Activated CD8-positive, alpha-beta T cell treated with anti-CD3 and anti-CD28 coated beads, Interleukin-2, amount 10 ng/mL, durations not matched to agents 7 days and 5 days (primary cell): ENCODE data around the gene PREX1. TPM values are rescaled to one million over a fixed set of nuclear protein-coding genes. Genes with fewer than 3 reads are reported as not detected.
"Not testable (repeated sequence)": the region's sequence is repeated elsewhere in the genome, so short reads cannot be mapped to it uniquely, and the experiment has no call there.

Experiments
- ATAC-seq: fragments of 150-1000 bp; cut with Tn5 transposase; one replicate; pipeline ENCODE4 v1.10.0; 2021; ENCODE audit warnings: moderate library complexity
- CTCF ChIA-PET: fragments of 350-600 bp; sonication (Branson Sonifier 250); formaldehyde crosslinking; loops from one replicate; lab custom pipeline; 2021; ENCODE audit warnings: antibody characterized with exemption; lab: Charles Lee
- POLR2A ChIA-PET: fragments of 350-600 bp; sonication (Branson Sonifier 250); formaldehyde crosslinking; loops from one replicate; lab custom pipeline; 2021; ENCODE audit warnings: antibody characterized with exemption; lab: Charles Lee
- DNase-seq: peaks from one replicate; pipeline ENCODE4 v3.0.0-alpha.2; 2020
- H3K27ac Mint-ChIP-seq: one replicate; pipeline ENCODE4 v1.8.0; 2021; ENCODE audit warnings: mild to moderate bottlenecking, mixed read lengths
- H3K27me3 Mint-ChIP-seq: one replicate; pipeline ENCODE4 v1.8.0; 2021; ENCODE audit warnings: low read depth, mixed read lengths
- H3K36me3 Mint-ChIP-seq: one replicate; pipeline ENCODE4 v1.8.0; 2021; ENCODE audit warnings: low read depth, mixed read lengths
- H3K4me1 Mint-ChIP-seq: one replicate; pipeline ENCODE4 v1.8.0; 2021; ENCODE audit warnings: low read depth, mixed read lengths
- H3K4me3 Mint-ChIP-seq: one replicate; pipeline ENCODE4 v1.8.0; 2021; ENCODE audit warnings: mild to moderate bottlenecking, mixed read lengths
- H3K9me3 Mint-ChIP-seq: one replicate; pipeline ENCODE4 v1.8.0; 2022; ENCODE audit warnings: mixed read lengths; ENCODE audit not compliant: insufficient read depth
- total RNA-seq, 2 experiments: library from RNA; stranded (reverse); gene quantifications; one replicate each; pipeline ENCODE4 v1.2.3, GENCODE V29; 2021

PREX1 gene
- total RNA-seq, 2 experiments from 2014 or later, result 146 to 152 TPM

DNA sequence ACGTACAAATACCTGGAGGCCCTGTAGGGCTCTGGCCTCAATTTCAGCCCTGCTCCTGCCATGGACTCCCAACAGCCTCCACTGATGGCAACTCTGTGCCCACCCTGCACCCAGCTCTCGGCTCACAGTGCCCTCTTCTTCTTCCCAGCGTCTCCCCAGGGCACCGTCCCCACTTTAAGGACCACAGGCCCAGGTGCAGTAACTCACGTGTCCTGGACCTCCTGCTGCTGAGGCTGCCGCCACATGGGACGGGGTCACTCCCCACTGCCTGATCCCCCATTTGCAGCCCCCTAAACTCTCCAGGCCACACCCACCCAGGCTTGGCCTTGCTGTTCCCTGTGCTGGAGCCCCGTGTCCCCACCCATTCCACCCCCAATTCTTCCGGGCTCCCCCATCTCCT lies 223.4 kb downstream of the PREX1 start:
- Mint-ChIP-seq H3K27ac (no peak overlapping the region), H3K4me3 (no peak overlapping the region), H3K4me1 (no peaks in the 10 kb centered on the region), H3K27me3 (no peaks in the 10 kb centered on the region), H3K36me3 (no peaks in the 10 kb centered on the region), H3K9me3 (no peaks in the 10 kb centered on the region)
- ChIA-PET POLR2A (no interaction called here), CTCF (interaction anchor here (1.3 kb wide), 1 partner anchor 16 kb away, joined by 6 read pairs; no protein-coding TSS in a partner anchor)
- ATAC-seq, result no peak
- no peak for DNase-seq

- DNase-seq (no peak), ATAC-seq (no peak)
- POLR2A ChIA-PET, result no interaction called here
- Mint-ChIP-seq H3K27me3 (no peaks in the 10 kb centered on the region), H3K27ac (no peak overlapping the region), H3K9me3 (no peaks in the 10 kb centered on the region), H3K36me3 (no peaks in the 10 kb centered on the region), H3K4me3 (no peak overlapping the region), H3K4me1 (no peaks in the 10 kb centered on the region)
- CTCF ChIA-PET, result interaction anchor here (1.3 kb wide), 1 partner anchor 17 kb away, joined by 6 read pairs; no protein-coding TSS in a partner anchor
Measured at GRCh38 chr20:48603819-48604405, 223.9 kb downstream of the PREX1 start.

GRCh38 chr20:48603116-48603818 lies 224.5 kb downstream of the PREX1 start:
- Mint-ChIP-seq H3K27me3 (no peaks in the 10 kb centered on the region), H3K9me3 (no peaks in the 10 kb centered on the region), H3K27ac (no peak overlapping the region), H3K36me3 (no peaks in the 10 kb centered on the region), H3K4me1 (no peaks in the 10 kb centered on the region), H3K4me3 (no peak overlapping the region)
- ChIA-PET CTCF (interaction anchor here (1.3 kb wide), 1 partner anchor 18 kb away, joined by 6 read pairs; no protein-coding TSS in a partner anchor), POLR2A (no interaction called here)
- DNase-seq (no peak), ATAC-seq (no peak)

- CTCF ChIA-PET, result no interaction called here
- Mint-ChIP-seq H3K4me3 (no peak overlapping the region), H3K27ac (no peak overlapping the region), H3K9me3 (no peaks in the 10 kb centered on the region), H3K4me1 (no peaks in the 10 kb centered on the region), H3K27me3 (peaks cover 3% of the 10 kb centered on the region), H3K36me3 (no peaks in the 10 kb centered on the region)
- DNase-seq, result no peak
- POLR2A ChIA-PET, result interaction anchor here (0.6 kb wide), 1 partner anchor 112 kb away, joined by 3 read pairs; no protein-coding TSS in a partner anchor
- no peak for ATAC-seq
Measured at GRCh38 chr20:48601798-48602197, 226.0 kb downstream of the PREX1 start.

- Mint-ChIP-seq H3K4me3 (no peak overlapping the region), H3K4me1 (no peaks in the 10 kb centered on the region), H3K36me3 (no peaks in the 10 kb centered on the region), H3K27ac (no peak overlapping the region), H3K27me3 (peaks cover 3% of the 10 kb centered on the region), H3K9me3 (no peaks in the 10 kb centered on the region)
- ATAC-seq (no peak), DNase-seq (no peak)
- ChIA-PET POLR2A (no interaction called here), CTCF (no interaction called here)
Measured at GRCh38 chr20:48600470-48600945, 227.3 kb downstream of the PREX1 start.

GRCh38 chr20:48599748-48600469 lies 227.9 kb downstream of the PREX1 start:
- no peak for ATAC-seq
- CTCF ChIA-PET, result no interaction called here
- no peaks in the 10 kb centered on the region for H3K9me3 Mint-ChIP-seq

DNA sequence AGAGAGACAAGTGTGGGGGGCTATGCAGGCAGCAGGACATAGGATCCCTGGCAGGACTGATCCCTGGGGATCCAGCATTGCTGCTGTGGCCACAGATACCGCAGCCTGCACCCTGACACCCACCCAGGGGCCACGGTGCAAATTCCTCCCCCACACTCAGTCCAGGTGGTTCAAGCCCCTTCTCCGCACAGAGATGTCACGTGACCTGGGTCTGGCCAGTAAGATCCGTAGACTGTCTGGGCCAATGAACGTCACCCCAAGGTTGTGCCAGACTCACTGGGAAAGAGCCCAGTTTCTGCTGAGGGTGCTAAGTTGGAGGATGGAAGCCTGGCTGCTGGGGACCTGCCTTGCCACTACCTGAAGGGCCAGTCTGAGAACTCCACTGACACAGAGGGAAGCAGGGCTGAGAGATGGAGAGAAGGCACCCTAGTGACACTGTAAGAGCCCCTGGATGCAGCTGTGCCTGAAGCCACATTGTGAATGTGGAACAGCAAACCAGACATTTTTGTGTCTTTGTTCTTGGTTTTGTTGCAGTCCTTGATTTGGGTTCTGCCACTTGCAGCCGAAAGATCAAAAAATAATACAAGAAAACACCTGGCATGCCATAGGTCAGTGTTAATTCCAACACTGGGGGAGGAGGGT lies 228.6 kb downstream of the PREX1 start:
- H3K4me3 Mint-ChIP-seq, result no peak overlapping the region
- CTCF ChIA-PET, result no interaction called here
- no peak overlapping the region for H3K27ac Mint-ChIP-seq
- ATAC-seq, result no peak
- no peaks in the 10 kb centered on the region for H3K9me3 Mint-ChIP-seq
- no peaks in the 10 kb centered on the region for H3K36me3 Mint-ChIP-seq
- no peaks in the 10 kb centered on the region for H3K4me1 Mint-ChIP-seq
- H3K27me3 Mint-ChIP-seq, result peaks cover 3% of the 10 kb centered on the region
- no peak for DNase-seq
- POLR2A ChIA-PET, result no interaction called here

More at GRCh38 chr20:48599748-48600469, 227.9 kb downstream of the PREX1 start:
- POLR2A ChIA-PET, result no interaction called here
- DNase-seq, result no peak
- H3K27me3 Mint-ChIP-seq, result peaks cover 3% of the 10 kb centered on the region
- H3K27ac Mint-ChIP-seq, result no peak overlapping the region
- no peaks in the 10 kb centered on the region for H3K36me3 Mint-ChIP-seq
- H3K4me3 Mint-ChIP-seq, result no peak overlapping the region
- no peaks in the 10 kb centered on the region for H3K4me1 Mint-ChIP-seq

- not testable (repeated sequence) for ATAC-seq
Measured at GRCh38 chr20:48598303-48598941, 229.4 kb downstream of the PREX1 start.

DNA sequence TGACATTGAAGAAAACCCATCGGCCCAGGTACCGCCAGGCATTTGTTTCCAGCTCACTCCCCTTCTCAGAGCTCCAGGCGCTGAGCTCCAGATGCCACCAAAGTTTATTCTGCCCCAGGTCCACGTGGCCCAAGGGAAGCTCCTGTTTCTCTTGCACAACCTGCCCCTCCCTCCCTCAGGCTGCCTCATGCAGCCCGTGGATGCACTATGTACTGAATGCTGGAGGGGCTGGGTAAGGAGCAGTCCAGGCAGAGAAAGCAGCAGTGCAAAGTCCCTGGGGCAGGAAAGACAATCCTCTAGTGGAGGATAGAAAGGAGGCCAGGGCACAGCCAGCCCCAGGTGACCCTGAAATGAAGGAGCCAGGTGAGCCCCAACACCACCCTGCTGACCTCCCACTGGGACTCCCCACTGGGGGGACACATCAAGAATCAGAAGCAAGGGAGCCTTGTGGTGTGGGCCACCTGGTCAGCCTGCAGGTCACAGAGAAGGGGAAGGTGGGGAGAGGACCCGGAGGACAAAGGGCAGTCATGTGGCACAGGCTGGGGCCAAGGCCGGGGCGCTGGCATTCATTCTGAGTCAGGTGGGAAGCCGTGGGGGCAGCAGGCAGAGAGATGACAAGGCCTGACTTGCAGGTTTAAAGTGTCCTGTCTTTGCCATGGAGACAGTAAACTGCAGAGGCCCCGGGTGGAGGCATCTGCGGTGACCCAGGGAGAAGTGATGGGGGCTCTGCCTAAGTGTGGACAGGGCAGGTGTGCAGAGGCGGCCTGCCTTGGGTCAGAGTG lies 230.1 kb downstream of the PREX1 start:
- ATAC-seq (no peak), DNase-seq (no peak)
- H3K27me3 Mint-ChIP-seq, result peaks cover 3% of the 10 kb centered on the region
- ChIA-PET POLR2A (no interaction called here), CTCF (interaction anchor here (0.7 kb wide), 1 partner anchor 23 kb away, joined by 3 read pairs; no protein-coding TSS in a partner anchor)
- H3K4me3 Mint-ChIP-seq, result no peak overlapping the region
- no peaks in the 10 kb centered on the region for H3K36me3 Mint-ChIP-seq
- no peaks in the 10 kb centered on the region for H3K4me1 Mint-ChIP-seq
- H3K9me3 Mint-ChIP-seq, result no peaks in the 10 kb centered on the region
- no peak overlapping the region for H3K27ac Mint-ChIP-seq

More at GRCh38 chr20:48598303-48598941, 229.4 kb downstream of the PREX1 start:
- DNase-seq, H3K4me1 Mint-ChIP-seq, POLR2A ChIA-PET, CTCF ChIA-PET, H3K36me3 Mint-ChIP-seq, H3K27ac Mint-ChIP-seq, H3K9me3 Mint-ChIP-seq, H3K27me3 Mint-ChIP-seq, H3K4me3 Mint-ChIP-seq: not testable (repeated sequence)

- no peaks in the 10 kb centered on the region for H3K9me3 Mint-ChIP-seq
- H3K4me3 Mint-ChIP-seq, result no peak overlapping the region
- CTCF ChIA-PET, result interaction anchor here (1.3 kb wide), 1 partner anchor 24 kb away, joined by 3 read pairs; no protein-coding TSS in a partner anchor
- H3K4me1 Mint-ChIP-seq, result no peaks in the 10 kb centered on the region
- POLR2A ChIA-PET, result no interaction called here
- H3K36me3 Mint-ChIP-seq, result no peaks in the 10 kb centered on the region
- H3K27me3 Mint-ChIP-seq, result peaks cover 3% of the 10 kb centered on the region
- ATAC-seq, result no peak
- no peak for DNase-seq
- no peak overlapping the region for H3K27ac Mint-ChIP-seq
Measured at GRCh38 chr20:48596334-48596898, 231.4 kb downstream of the PREX1 start.
